GM13976 (cell line): ENCODE data around the gene MFAP1.
"Not testable (repeated sequence)": the region's sequence is repeated elsewhere in the genome, so short reads cannot be mapped to it uniquely, and the experiment has no call there.

ENCODE experiments used
- DNase-seq: peaks from one replicate; pipeline ENCODE4 v3.0.0; 2012; ENCODE audit warnings: low spot score
- CTCF ChIP-seq: IDR thresholded peaks from 2 replicates; pipeline ENCODE4 v1.5.1; 2012; ENCODE audit warnings: borderline replicate concordance, mild to moderate bottlenecking; ENCODE audit not compliant: insufficient read depth; ENCODE audit errors: extremely low read depth, missing control alignments, control extremely low read depth
- in situ Hi-C: fragments of 300-500 bp; cut with MboI; formaldehyde crosslinking; loops from one replicate; pipeline ENCODE4 v1.12.0; 2022; ENCODE audit warnings: low sequenced_read_pairs, mixed read lengths, inconsistent platforms; ENCODE audit not compliant: unreplicated experiment

The MFAP1 gene

GRCh38 chr15:43808435-43808950, 16.0 kb downstream of the MFAP1 start:
- no peak for DNase-seq
- in situ Hi-C loops = no loop called here
- no peak for TF ChIP-seq CTCF

GRCh38 chr15:43802676-43803075, 21.8 kb downstream of the MFAP1 start:
- in situ Hi-C loops, DNase-seq: not testable (repeated sequence)

GRCh38 chr15:43800286-43801141, 24.0 kb downstream of the MFAP1 start, which contains the start of gene HYPK:
Gene HYPK, plus strand, starts transcription at chr15:43800599. Its CDS starts 24 bp downstream, at chr15:43800623.
- in situ Hi-C loops = no loop called here
- peak; percentile 89 for DNase-seq
- no peak for TF ChIP-seq CTCF

- in situ Hi-C loops = no loop called here
- TF ChIP-seq CTCF = no peak
- no peak for DNase-seq
Measured at GRCh38 chr15:43799945-43800285, 24.6 kb downstream of the MFAP1 start, which contains the start of gene SERINC4. Gene SERINC4, minus strand, starts transcription at chr15:43800220. Its CDS starts 234 bp downstream, at chr15:43799986.

- DNase-seq = no peak
- TF ChIP-seq CTCF = peak; percentile 20
- in situ Hi-C loops = no loop called here
Measured at GRCh38 chr15:43799209-43799944, 25.1 kb downstream of the MFAP1 start.

GRCh38 chr15:43796566-43796965, 27.9 kb downstream of the MFAP1 start:
- TF ChIP-seq CTCF = no peak
- DNase-seq = no peak

More at GRCh38 chr15:43796566-43796965, 27.9 kb downstream of the MFAP1 start:
- in situ Hi-C loops = no loop called here
